ENCODE data around the gene ANKRD34A.

The ANKRD34A gene

GRCh38 chr1:145990249-145990855 lies 26.0 kb upstream of the ANKRD34A start:
- DNase-seq (ENCODE audit: low spot score) = no peak

- no peak for DNase-seq (ENCODE audit: low spot score)
Measured at GRCh38 chr1:145988773-145989172, 24.4 kb upstream of the ANKRD34A start.

GRCh38 chr1:145987926-145988325 lies 23.6 kb upstream of the ANKRD34A start:
- no peak for DNase-seq (ENCODE audit: low spot score)

GRCh38 chr1:145986551-145986950 lies 22.2 kb upstream of the ANKRD34A start:
- DNase-seq (ENCODE audit: low spot score) = no peak

GRCh38 chr1:145985502-145986439 lies 21.4 kb upstream of the ANKRD34A start:
- DNase-seq (ENCODE audit: low spot score) = no peak

GRCh38 chr1:145985129-145985501 lies 20.7 kb upstream of the ANKRD34A start:
- DNase-seq (ENCODE audit: low spot score) = no peak

GRCh38 chr1:145983960-145984830 lies 19.8 kb upstream of the ANKRD34A start:
- no peak for DNase-seq (ENCODE audit: low spot score)

- no peak for DNase-seq (ENCODE audit: low spot score)
Measured at GRCh38 chr1:145983206-145983675, 18.9 kb upstream of the ANKRD34A start.

GRCh38 chr1:145982010-145982723 lies 17.8 kb upstream of the ANKRD34A start:
- no peak for DNase-seq (ENCODE audit: low spot score)

GRCh38 chr1:145980457-145980994 lies 16.2 kb upstream of the ANKRD34A start:
- DNase-seq (ENCODE audit: low spot score) = no peak

- no peak for DNase-seq (ENCODE audit: low spot score)
Measured at GRCh38 chr1:145979746-145980456, 15.5 kb upstream of the ANKRD34A start.

- peak; percentile 97 for DNase-seq (ENCODE audit: low spot score)
Measured at GRCh38 chr1:145978854-145979745, 14.7 kb upstream of the ANKRD34A start.

GRCh38 chr1:145978471-145978853 lies 14.1 kb upstream of the ANKRD34A start:
- no peak for DNase-seq (ENCODE audit: low spot score)

GRCh38 chr1:145977486-145978470 lies 13.4 kb upstream of the ANKRD34A start:
- DNase-seq (ENCODE audit: low spot score) = peak; percentile 81

GRCh38 chr1:145977016-145977415 lies 12.6 kb upstream of the ANKRD34A start:
- DNase-seq (ENCODE audit: low spot score) = no peak

- no peak for DNase-seq (ENCODE audit: low spot score)
Measured at GRCh38 chr1:145975216-145975615, 10.8 kb upstream of the ANKRD34A start.

GRCh38 chr1:145974721-145975120 lies 10.3 kb upstream of the ANKRD34A start:
- no peak for DNase-seq (ENCODE audit: low spot score)

GRCh38 chr1:145972580-145972979 lies 8.2 kb upstream of the ANKRD34A start:
- DNase-seq (ENCODE audit: low spot score) = no peak
